ENCODE measurements around the gene SHROOM2.
"Not testable (repeated sequence)": the region's sequence is repeated elsewhere in the genome, so short reads cannot be mapped to it uniquely, and the experiment has no call there.

The SHROOM2 gene, protein sequence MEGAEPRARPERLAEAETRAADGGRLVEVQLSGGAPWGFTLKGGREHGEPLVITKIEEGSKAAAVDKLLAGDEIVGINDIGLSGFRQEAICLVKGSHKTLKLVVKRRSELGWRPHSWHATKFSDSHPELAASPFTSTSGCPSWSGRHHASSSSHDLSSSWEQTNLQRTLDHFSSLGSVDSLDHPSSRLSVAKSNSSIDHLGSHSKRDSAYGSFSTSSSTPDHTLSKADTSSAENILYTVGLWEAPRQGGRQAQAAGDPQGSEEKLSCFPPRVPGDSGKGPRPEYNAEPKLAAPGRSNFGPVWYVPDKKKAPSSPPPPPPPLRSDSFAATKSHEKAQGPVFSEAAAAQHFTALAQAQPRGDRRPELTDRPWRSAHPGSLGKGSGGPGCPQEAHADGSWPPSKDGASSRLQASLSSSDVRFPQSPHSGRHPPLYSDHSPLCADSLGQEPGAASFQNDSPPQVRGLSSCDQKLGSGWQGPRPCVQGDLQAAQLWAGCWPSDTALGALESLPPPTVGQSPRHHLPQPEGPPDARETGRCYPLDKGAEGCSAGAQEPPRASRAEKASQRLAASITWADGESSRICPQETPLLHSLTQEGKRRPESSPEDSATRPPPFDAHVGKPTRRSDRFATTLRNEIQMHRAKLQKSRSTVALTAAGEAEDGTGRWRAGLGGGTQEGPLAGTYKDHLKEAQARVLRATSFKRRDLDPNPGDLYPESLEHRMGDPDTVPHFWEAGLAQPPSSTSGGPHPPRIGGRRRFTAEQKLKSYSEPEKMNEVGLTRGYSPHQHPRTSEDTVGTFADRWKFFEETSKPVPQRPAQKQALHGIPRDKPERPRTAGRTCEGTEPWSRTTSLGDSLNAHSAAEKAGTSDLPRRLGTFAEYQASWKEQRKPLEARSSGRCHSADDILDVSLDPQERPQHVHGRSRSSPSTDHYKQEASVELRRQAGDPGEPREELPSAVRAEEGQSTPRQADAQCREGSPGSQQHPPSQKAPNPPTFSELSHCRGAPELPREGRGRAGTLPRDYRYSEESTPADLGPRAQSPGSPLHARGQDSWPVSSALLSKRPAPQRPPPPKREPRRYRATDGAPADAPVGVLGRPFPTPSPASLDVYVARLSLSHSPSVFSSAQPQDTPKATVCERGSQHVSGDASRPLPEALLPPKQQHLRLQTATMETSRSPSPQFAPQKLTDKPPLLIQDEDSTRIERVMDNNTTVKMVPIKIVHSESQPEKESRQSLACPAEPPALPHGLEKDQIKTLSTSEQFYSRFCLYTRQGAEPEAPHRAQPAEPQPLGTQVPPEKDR (N-terminal part only)

DNA sequence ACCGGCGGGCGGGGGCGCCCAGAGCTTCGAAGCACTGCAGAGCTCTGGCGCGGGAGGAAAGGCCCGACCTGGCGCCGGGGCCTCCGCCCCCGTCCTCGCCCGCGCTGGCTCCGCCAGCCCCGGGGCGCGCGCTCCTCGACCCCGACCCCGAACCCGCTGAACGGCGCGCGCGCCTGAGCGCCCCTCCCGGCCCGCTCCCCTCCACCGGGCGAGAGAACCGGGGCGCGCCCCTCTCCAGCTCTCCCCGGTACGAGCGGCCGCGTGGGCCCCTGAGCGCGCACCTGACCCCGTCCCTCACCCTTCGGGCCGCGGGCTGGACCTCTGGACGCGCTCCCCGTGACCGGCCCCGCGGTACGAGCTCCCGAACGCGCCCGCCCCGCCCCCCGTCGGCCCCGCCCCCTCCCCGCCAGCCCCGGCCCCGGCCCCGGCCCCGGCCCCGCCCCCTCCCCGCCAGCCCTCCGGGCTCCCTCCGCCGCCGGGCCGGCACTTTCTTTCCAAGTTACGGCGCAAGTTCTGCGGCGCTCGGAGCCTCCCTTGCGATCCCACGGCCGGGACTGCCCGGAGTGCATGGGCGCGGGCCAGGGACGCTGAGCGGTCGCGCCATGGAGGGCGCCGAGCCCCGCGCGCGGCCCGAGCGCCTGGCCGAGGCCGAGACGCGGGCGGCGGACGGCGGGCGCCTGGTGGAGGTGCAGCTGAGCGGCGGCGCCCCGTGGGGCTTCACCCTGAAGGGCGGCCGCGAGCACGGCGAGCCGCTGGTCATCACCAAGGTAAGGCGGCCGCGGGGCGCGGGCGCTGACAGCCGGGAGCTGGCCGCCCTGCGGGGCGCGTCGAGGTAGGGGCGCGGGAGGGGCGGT lies at the start of gene SHROOM2:
Gene SHROOM2 (plus strand): TSS at position 486 of the 854 bp plus-strand sequence. CDS start 117 bp downstream, at position 603.
- DNase-seq (ENCODE audit: low read depth): no peak

DNA sequence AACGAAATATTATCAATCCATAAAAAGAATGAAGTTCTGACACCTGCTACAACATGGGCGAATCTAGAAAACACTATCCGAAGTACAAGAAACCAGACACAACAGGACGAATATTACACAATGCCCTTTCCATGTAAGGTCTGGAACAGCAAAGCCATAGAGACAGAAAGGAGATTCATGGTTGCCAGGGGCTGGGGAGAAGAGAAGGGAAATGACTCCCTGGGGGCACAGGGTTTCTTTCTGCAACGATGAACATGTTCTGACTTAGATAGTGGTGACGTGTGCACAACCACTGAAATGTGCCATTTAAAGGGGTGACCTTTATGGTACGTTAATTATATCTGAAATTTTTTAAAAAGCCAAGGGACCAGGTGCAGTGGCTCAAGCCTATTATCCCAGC lies 48.9 kb upstream of the SHROOM2 start:
- no peak for DNase-seq (ENCODE audit: low read depth)

DNA sequence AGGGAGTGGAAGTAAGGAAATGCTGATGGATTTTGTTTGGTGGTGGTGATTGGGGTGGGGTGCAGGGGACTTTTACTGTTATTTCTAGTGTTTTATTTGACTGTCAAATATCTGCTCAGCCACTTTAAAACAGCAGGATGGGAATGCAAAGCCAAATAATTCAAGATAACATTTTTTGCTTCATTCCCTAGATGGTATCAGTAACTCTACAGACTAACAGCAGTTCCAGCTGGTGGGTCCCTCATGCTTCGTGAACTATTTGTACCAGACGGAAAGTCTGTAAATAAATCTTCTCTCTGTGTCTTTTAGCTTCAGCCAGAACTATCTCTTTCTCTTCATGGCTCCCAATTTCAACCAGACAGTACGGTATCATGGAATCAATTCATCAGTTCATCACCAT lies 48.1 kb upstream of the SHROOM2 start:
- DNase-seq (ENCODE audit: low read depth): no peak

DNA sequence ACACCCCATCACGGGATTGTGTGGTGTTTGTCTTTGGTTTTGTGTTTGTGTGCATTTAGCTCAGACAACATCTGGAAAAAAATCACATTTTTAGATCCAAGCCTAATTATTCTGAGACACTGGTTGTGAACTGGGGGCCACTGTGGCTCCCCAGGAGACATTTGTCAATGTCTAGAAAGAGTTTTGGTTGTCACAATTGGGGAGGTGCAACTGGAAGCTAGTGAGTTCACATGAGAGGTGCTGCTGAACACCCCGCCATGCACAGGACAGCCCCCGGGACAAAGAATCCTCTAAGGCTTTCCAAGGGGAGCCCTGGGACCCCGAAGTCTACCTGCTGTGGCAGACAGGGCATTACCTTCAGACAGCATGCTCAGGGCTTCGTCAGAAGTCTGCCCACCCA lies 47.1 kb upstream of the SHROOM2 start:
- no peak for DNase-seq (ENCODE audit: low read depth)

DNA sequence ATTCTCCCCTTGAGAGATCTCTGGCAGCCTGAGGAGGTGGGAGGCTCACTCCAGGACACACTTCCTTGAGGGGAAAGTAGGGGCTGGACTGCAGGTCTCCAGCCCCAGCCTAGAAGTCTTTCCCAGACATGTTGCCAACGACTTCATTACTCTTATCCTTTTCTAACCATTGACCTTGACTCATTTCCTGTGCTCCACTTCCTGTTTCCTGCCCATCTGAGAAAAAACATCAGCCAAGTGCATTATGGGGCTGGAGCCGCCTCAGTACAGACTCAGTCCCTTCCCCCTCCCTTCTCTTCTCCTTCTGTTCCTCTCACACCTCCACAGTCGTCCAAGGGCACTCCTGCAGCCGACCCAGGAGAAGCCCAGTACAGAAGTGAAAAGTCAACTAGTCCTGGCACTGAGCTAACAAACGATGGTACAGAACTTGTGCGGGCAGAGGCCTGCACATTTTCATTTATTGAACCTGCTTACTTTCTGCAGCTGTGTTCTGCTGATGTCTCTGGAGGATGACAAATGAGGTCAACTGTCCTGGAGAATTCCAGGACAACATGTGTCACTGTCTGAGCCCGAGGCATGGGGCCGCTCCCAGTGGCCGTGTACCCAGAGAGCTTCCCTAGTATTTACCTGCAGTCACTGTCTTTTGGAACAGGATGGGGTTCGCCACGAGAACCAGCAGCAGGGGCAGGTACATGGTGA lies 40.7 kb upstream of the SHROOM2 start:
- no peak for DNase-seq (ENCODE audit: low read depth)

DNA sequence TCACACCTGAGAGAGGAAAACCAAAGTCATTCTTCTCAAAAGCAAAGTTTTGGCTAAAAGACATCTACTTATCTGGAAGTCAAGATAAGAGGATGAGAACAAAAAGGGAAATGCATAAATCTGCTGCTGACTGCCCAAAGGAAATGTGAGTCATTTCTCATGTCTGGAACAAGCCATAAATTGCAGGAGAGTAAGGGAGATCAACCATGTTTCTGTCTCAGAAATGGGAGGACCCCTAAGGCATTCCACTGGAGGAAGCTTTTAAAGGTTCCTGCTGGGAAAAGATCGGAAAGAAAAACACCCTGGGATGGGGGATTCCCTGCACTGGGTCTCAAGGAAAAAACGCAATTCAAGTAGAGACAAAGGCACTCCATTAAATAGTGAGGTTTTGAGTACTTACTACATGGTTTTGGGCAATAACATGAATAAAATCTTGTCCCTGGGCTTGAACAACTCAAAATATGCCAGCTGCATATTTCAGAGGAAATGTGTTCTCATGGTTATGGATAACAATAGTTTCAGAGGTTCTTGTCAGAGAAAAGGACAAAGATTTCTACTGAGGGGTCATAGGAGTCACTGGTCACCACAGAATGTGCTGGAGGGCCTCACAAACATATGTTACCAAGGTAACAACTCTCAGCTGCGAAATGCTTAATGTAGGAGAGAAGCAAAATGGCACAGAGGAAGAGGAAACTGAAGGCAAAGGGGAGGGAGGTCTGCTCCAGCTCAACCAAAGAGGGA lies 39.9 kb upstream of the SHROOM2 start:
- DNase-seq (ENCODE audit: low read depth): no peak

DNA sequence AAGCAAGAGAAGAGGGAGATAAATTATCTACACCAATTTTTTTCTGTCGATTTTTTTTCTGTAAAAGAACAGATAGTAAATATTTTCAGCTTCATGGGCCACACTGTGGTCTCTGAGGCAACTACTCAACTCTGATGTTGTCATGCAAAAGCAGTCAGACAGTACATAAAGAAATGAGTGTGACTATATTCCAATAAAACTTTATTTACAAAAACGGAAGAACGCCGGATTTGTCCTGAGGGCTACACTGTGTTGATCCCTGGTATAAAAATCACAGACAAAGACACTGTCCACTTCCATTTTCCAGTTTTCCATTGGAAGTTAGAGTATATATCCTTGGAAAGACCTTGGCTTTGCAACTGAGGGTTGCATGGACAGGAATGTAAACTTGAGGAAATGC lies 38.6 kb upstream of the SHROOM2 start:
- no peak for DNase-seq (ENCODE audit: low read depth)

DNA sequence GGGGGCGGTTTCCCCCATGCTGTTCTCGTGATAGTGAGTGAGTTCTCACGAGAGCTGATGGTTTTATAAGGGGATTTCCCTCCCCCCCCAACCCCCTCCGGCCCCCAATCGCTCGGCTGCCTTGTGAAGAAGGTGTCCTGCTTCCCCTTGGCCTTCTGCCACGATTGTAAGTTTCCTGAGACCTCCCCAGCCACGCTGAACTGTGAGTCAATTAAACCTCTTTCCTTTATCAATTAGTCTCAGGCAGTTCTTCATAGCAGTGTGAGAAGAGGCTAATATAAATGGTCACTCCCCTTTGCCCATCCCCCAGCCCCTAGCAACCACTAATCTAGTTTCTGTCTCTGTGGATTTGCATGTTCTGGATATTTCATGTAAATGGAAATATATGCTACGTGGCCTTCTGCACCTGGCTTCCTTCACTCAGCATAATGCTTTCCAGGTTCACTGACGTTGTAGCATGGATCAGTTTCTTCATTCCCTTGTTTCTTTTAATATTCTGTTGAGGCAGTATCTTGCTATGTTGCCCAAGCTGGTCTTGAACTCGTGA lies 37.0 kb upstream of the SHROOM2 start:
- DNase-seq (ENCODE audit: low read depth): no peak

DNA sequence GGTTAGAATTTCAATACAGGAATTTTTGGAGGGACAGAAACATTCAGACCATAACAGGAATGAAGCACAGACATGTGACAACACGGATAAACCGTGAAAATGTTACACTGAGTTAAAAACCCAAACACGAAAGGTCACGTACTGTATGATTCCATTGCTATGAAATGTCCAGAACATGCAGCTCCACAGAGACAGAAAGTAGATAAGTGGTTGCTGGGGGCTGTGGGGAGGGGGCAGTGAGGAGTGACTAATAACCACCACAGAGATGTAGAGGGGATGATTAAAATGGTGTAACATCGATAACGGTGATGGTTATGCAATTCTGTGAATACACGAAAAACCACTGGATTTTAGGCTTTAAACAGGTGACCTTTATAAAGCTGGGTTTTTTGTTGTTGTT lies 28.9 kb upstream of the SHROOM2 start:
- no peak for DNase-seq (ENCODE audit: low read depth)

DNA sequence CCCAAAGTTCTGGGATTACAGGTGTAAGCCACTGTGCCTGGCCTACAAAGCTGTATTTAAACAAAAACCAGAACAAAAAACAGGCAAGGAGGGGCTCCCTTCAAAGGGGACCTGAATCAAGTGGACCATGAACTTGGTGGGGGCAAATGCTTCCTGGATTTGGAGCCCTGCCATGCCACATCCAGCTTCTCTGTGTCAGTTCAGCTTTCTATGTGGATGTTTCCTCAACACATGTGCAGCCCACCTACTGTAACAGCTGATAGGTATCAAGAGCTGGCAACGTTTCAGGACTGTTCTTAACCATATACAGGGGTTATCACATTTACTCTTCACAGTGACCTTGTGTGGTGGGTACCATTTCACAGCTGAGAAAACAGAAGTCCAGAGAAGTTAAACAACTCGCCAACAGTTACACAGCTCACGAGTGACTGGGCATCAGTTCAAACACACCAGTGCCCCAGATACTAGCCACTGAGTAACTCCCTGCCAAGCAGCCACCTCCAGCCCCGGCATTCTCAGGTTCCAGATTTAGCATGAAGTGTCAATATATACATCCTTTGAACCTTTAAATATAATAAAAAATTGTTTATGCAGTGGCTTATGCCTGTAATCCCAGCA lies 28.1 kb upstream of the SHROOM2 start:
- DNase-seq (ENCODE audit: low read depth): no peak

DNA sequence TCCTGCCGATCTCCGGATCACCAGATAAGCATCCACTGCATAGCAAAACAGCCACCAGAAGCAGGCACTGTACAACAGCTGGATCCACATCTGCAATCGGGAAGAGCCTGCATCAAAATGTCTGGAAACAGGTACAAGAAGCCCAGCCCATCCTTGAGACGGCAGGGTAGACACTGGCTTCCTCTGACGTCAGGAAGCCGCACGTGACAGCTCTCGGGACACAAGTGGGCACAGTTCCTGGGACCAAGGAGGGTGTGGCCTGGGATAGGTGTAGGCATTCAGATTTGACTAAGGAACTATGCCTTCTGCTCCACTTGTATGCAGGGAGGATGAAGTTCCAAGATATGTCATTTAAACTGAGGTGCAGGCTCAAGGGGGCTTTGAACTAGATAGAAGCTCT lies 26.9 kb upstream of the SHROOM2 start:
- DNase-seq (ENCODE audit: low read depth): no peak

DNA sequence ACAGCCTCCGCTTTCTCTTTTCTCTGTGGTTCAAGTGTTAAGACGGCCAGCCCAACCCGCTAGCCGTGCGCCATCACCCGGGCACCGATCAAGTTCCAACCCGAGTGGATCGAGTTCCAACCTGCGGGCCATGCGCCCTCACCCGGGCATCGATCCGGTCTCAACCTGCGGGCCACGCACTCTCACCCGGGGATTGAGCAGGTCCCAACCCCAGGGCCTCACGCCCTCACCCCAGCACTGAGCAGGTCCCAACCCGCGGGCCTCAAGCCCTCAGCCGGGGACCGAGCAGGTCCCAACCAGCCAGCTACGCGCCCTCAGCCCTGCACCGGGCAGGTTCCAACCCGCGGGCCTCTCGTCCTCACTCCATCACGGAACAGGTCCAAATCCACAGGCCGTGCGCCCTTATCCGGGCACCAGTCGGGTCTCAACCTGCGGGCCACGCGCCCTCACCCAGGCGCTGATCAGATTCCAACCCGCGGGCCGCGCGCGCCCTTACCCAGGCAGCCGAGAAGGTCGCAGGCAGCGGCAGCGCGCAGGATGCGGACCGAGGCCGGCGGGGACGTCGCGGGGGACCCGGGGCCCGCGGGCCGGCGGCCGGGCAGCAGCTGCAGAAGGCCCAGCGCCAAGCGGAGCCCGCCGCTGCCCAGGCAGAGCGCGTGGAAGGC lies 21.0 kb upstream of the SHROOM2 start:
- no peak for DNase-seq (ENCODE audit: low read depth)

DNA sequence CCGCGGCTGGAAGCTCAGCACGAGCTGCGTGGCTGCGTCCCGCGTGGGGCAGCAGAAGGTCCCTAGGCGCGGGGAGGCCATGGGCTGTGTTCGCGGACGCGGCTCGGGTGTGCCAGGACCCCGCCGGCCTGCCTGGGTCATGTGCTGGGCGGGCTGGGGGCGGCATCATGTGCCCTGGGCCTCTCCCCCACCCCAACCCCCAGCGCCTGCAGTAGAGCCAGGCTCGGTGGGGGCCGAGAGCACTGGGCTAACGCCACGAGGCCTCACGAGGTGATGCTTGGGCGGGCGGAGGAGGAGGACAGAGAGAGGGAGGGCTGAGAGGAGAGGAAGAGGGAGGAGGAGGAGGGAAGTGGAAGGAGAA lies 20.5 kb upstream of the SHROOM2 start, which contains the start of gene GPR143:
Gene GPR143 (minus strand): TSS at position 111 of the 361 bp plus-strand sequence. CDS start 30 bp downstream, at position 81.
- DNase-seq (ENCODE audit: low read depth): no peak

DNA sequence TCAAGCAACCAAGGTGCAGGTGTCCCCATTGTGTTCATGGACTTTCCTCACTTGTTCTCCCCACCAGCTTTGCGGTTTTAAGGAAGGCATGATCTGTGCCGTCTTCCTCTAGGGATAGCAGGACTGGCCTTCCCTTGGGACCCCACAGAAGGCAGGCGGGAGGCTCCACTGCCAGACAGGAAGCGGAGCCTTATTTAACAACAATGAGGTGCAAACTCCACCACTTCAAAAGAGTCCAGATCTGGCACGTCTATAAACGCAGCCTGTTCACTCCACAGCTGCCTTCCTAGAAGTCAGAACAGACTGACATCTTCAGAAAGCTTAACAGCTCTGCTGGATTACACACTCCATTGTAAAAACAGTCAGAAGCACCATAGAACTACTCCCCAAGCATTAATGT lies 18.9 kb upstream of the SHROOM2 start:
- DNase-seq (ENCODE audit: low read depth): no peak

DNA sequence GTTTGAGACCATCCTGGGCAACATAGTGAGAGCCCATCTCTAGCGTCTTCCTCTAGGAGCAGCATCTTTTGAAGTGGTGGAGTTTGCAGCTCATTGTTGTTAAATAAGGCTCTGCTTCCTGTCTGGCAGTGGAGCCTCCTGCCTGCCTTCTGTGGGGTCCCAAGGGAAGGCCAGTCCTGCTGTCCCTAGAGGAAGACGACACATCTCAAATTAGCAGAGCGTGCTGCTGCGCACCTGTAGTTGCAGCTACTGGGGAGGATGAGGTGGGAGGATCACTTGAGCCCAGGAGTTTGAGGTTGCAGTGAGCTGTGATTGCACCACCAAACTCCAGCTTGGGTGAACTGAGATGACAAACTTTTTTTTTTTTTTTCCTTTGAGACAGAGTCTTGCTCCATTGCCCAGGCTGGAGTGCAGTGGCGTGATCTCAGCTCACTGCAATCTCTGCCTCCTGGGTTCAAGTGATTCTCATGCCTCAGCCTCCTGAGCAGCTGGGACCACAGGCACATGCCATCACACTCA lies 17.8 kb upstream of the SHROOM2 start:
- not testable (repeated sequence) for DNase-seq (ENCODE audit: low read depth)

DNA sequence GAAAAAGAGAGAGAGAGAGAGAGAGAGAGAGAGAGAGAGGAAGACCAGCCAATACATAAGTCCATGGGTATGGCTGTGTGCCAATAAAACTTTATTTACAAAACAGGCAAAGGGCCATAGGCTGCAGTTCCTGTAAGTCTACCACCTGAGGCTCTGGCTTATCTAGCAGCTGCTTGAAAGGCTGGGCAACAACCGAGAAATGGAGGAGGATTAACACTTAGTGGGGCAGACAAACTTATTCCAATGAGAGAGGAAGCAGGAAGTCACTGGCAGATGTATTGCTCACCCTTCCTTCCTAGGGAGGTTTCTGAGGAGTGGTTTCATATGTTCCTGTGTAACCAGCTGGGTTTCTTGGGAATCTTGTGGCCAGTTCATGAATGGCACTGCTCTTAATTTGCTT lies 15.9 kb upstream of the SHROOM2 start:
- no peak for DNase-seq (ENCODE audit: low read depth)

DNA sequence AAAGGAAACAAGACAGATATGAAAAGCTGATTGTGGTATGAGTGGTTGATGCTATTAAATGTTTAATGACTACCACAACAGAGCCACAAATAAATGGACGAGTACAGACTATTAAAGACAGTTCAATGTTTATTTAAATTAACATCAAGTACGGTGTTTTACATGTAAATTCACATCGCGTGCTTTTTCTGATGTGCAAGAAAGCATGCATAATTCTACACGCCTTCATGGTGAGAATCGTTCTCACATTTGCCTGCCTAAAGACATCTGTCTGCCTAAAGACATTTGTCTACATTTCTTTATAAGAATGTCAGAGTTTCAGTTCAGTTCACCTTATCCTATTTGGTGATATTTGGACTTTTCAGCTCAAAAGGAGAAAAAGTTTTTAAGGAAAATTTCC lies 13.3 kb upstream of the SHROOM2 start:
- DNase-seq (ENCODE audit: low read depth): no peak

DNA sequence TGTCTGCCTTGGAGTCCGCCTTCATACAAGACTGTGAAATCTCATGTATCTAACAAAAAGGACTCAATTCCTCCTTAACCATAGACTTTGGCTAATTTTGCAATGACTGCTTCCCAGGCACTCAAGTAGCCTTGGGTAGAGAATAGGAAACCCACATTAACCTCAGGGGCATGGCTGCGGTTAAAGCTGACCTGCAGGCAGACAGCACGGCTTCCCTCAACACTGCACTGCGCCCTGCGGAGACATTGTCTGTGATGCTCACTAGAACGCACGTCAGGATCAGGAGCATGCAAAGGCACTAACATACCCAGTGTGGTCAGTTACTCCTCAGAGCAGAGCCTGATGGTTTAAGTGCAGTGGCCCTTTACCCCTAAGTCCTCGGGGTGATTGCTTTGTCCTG lies 10.3 kb upstream of the SHROOM2 start:
- no peak for DNase-seq (ENCODE audit: low read depth)
